HG03442 (cell line): Measurements from ENCODE around the gene SLF2.

Experiments used
- ATAC-seq: cut with Tn5 transposase; IDR thresholded peaks from one replicate; pipeline ENCODE4 v1.9.1; 2021; ENCODE audit warnings: mild to moderate bottlenecking, moderate library complexity; ENCODE audit not compliant: unreplicated experiment

Gene SLF2

GRCh38 chr10:101012525-101013364, 100.0 kb downstream of the SLF2 start:
- peak; percentile 86 for ATAC-seq

- no peak for ATAC-seq
These were observed 100.6 kb downstream of the SLF2 start for GRCh38 chr10:101013365-101013825.

- ATAC-seq = no peak
These were observed 101.6 kb downstream of the SLF2 start for GRCh38 chr10:101014230-101014884.
